ENCODE data around the gene COL20A1. TPM values are rescaled to one million over a fixed set of nuclear protein-coding genes. Genes with fewer than 3 reads are reported as not detected.

The COL20A1 gene
- total RNA-seq, 4 donors from 2014 or later: 0.32 TPM; not detected in 3

DNA sequence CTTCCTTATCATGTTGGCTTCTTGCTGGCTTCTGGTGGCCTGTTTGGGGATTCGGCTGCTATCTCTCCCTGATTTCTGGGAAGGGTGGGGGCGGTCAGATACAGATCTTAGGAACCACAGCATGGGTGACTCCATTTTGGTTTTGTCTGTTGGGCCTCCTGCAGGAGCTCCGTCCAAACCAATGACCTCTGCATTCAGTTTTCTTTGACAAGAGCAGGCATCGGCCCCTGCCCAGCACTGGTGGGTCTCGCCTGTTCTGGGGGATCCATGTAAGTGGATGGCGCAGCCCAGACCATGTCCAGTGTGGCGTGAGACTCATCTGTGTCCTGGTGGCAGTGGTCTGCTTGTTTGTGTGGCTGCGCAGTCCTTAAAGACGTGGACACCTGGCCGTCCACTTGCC lies 29.0 kb upstream of the COL20A1 start:
- DNase-seq (ENCODE audit: extremely low spot score): no peak
- 80% methylated on average over 5 of the region's 10 CpGs for WGBS
- Histone ChIP-seq H3K27ac (replicated peaks in 1 of 4) (no peak overlapping the region), H3K4me3 (no peak overlapping the region), H3K27me3 (peaks cover 0 to 89% (median 0%) of the 10 kb centered on the region in 4 donors), H3K9me3 (no peaks in the 10 kb centered on the region), H3K4me1 (no peaks in the 10 kb centered on the region), H3K36me3 (no peaks in the 10 kb centered on the region)
- TF ChIP-seq EP300 (IDR thresholded peaks at IDR 0.05) (no peak), POLR2AphosphoS5 (IDR thresholded peaks at IDR 0.05) (no peak), POLR2A (IDR thresholded peaks at IDR 0.05; ENCODE audit: low read depth) (no peak)
- TF ChIP-seq, protein P1, sequence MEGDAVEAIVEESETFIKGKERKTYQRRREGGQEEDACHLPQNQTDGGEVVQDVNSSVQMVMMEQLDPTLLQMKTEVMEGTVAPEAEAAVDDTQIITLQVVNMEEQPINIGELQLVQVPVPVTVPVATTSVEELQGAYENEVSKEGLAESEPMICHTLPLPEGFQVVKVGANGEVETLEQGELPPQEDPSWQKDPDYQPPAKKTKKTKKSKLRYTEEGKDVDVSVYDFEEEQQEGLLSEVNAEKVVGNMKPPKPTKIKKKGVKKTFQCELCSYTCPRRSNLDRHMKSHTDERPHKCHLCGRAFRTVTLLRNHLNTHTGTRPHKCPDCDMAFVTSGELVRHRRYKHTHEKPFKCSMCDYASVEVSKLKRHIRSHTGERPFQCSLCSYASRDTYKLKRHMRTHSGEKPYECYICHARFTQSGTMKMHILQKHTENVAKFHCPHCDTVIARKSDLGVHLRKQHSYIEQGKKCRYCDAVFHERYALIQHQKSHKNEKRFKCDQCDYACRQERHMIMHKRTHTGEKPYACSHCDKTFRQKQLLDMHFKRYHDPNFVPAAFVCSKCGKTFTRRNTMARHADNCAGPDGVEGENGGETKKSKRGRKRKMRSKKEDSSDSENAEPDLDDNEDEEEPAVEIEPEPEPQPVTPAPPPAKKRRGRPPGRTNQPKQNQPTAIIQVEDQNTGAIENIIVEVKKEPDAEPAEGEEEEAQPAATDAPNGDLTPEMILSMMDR (IDR thresholded peaks at IDR 0.05): no peak
- intact Hi-C loops (cut with DNase I): no loop called here

DNA sequence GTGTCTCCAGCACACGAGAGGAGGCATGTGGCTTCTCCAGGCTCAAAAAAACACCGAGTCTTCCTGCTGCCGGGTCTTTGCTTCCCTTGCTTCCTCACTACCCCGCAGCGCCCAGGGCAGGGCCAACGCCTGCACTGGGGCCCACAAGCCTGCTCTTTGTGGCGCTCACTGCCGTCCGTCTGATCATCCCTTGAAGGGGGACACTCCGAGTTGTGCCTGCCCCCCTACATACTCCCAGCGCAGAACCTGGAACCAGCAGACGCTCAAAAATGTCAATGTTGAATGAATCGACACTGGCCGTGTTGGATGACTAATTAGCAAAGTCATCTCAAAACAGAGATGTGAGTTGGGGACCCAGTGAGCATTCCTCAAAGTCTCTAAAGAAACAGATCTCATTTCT lies 28.5 kb upstream of the COL20A1 start:
- Histone ChIP-seq H3K4me3 (no peak overlapping the region), H3K27me3 (peaks cover 0 to 84% (median 0%) of the 10 kb centered on the region in 4 donors), H3K36me3 (no peaks in the 10 kb centered on the region), H3K27ac (replicated peaks in 1 of 4) (no peak overlapping the region), H3K4me1 (no peaks in the 10 kb centered on the region), H3K9me3 (no peaks in the 10 kb centered on the region)
- DNase-seq (ENCODE audit: extremely low spot score): no peak
- intact Hi-C loops (cut with DNase I): no loop called here
- TF ChIP-seq EP300 (IDR thresholded peaks at IDR 0.05) (no peak), POLR2AphosphoS5 (IDR thresholded peaks at IDR 0.05) (no peak), POLR2A (IDR thresholded peaks at IDR 0.05; ENCODE audit: low read depth) (no peak)
- TF ChIP-seq, protein P1 (IDR thresholded peaks at IDR 0.05): no peak
- WGBS: 55% methylated on average over 14 of the region's 14 CpGs

DNA sequence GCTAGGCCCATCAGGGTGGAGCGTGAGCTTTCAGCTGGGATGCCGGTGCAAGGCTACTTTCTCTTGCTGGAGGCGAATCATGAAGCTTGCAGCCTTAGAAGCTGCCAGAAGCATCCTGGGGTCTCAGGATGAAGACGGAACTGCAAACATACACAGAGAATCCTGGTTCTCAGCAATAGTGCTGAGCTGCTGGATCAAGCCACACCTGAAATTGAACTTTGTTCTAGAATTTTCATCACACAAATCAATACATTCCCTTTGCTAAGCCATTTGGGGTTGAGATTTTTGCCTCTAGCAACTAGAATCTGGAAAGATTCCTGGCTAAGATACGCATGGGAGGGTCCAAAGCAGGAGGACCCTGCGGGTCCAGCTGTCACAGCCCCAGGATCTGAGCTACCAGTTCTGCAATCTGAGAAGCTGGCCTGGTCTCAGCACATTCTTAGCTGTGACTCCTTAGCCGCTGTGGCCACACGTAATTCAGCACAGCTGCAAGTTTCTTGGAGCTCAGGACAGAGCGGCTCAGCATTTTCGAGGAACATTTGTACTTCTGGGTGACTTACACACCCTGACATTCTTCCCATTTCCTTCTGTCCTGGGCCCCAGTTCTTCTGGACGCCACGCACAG lies 27.0 kb upstream of the COL20A1 start:
- Histone ChIP-seq H3K4me1 (no peaks in the 10 kb centered on the region), H3K36me3 (no peaks in the 10 kb centered on the region), H3K27ac (replicated peaks in 1 of 4) (no peak overlapping the region), H3K4me3 (no peak overlapping the region), H3K9me3 (no peaks in the 10 kb centered on the region), H3K27me3 (peaks cover 0 to 69% (median 0%) of the 10 kb centered on the region in 4 donors)
- intact Hi-C loops (cut with DNase I): no loop called here
- TF ChIP-seq EP300 (IDR thresholded peaks at IDR 0.05) (no peak), POLR2A (IDR thresholded peaks at IDR 0.05; ENCODE audit: low read depth) (no peak), POLR2AphosphoS5 (IDR thresholded peaks at IDR 0.05) (no peak)
- TF ChIP-seq, protein P1 (IDR thresholded peaks at IDR 0.05): no peak
- 82% methylated on average over 8 of the region's 12 CpGs for whole genome bisulfite sequencing
- no peak for DNase-seq (ENCODE audit: extremely low spot score)

DNA sequence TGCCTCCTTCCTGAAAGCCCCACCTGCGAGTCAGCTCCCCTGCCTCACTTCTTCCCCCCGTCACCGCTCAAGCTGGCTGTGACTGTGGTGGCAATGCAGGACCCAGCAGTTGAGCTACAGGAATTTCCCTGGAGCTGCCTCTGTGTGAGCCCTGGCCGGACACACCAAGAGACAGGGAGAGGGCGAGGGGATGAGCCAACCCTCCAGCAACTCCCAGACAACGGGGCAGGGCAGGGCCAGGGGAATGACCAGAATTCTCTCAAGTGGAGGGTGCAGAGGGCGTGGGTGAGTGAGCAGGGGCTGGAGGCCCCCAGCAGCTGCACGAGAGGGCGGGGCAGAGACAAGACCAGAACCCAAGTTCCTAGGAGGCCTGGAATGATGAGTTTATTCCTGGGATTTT lies 25.3 kb upstream of the COL20A1 start:
- H3K36me3 ChIP-seq: no peaks in the 10 kb centered on the region
- intact Hi-C loops (cut with DNase I): no loop called here
- H3K4me1 ChIP-seq: peaks cover 7 to 12% (median 8%) of the 10 kb centered on the region in 4 donors
- no peak for TF ChIP-seq POLR2AphosphoS5 (IDR thresholded peaks at IDR 0.05)
- TF ChIP-seq, protein P1 (IDR thresholded peaks at IDR 0.05): no peak
- TF ChIP-seq EP300 (IDR thresholded peaks at IDR 0.05): no peak
- no peak for TF ChIP-seq POLR2A (IDR thresholded peaks at IDR 0.05; ENCODE audit: low read depth)
- no peak overlapping the region for H3K27ac ChIP-seq (replicated peaks in 1 of 4)
- H3K9me3 ChIP-seq: no peaks in the 10 kb centered on the region
- H3K4me3 ChIP-seq: no peak overlapping the region
- whole genome bisulfite sequencing: 67% methylated on average over 7 of the region's 9 CpGs
- peaks cover 0 to 52% (median 0%) of the 10 kb centered on the region in 4 donors for H3K27me3 ChIP-seq
- DNase-seq (ENCODE audit: extremely low spot score): no peak

DNA sequence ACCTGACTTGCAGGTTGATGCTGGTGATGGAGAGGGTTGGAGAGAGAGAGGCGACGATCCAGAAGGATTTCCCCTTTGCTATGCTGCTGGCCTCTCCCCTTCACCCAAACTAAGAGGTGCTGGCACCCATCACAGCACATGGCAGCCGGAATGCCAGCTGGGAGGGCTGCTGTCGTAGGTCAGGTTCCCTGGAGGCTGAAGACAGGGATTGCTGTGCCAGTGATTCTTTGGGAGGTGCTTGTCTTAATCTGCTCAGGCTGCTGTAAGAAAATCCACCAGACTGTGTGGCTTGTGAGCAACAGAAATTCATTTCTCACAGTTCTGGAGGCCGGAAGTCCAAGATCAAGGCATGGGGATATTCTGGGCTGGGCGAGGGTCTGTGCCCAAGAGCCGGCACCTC lies 24.7 kb upstream of the COL20A1 start:
- Histone ChIP-seq H3K36me3 (no peaks in the 10 kb centered on the region), H3K9me3 (no peaks in the 10 kb centered on the region), H3K4me3 (no peak overlapping the region), H3K27me3 (peaks cover 0 to 46% (median 0%) of the 10 kb centered on the region in 4 donors), H3K4me1 (peaks cover 7 to 15% (median 10%) of the 10 kb centered on the region in 4 donors), H3K27ac (replicated peaks in 1 of 4) (no peak overlapping the region)
- 74% methylated on average over 2 of the region's 7 CpGs for WGBS
- no peak for TF ChIP-seq POLR2A (IDR thresholded peaks at IDR 0.05; ENCODE audit: low read depth)
- TF ChIP-seq, protein P1 (IDR thresholded peaks at IDR 0.05): no peak
- TF ChIP-seq POLR2AphosphoS5 (IDR thresholded peaks at IDR 0.05): no peak
- TF ChIP-seq EP300 (IDR thresholded peaks at IDR 0.05): no peak
- intact Hi-C loops (cut with DNase I): no loop called here
- no peak for DNase-seq (ENCODE audit: extremely low spot score)

Measured in esophagus muscularis mucosa (tissue), 4 donors.